Stimulated activated CD4-positive, alpha-beta T cell treated with anti-CD3 and anti-CD28 coated beads, TNF-alpha, amount 100 ng/mL, for 48 hours (primary cell): ENCODE data around the gene AKT3.

ENCODE experiments used
- DNase-seq, 3 donors: peaks; one replicate each; pipeline ENCODE4 v3.0.0-alpha.2; 2020; ENCODE audit warnings: low read depth in 3 of 3

Gene AKT3

DNA sequence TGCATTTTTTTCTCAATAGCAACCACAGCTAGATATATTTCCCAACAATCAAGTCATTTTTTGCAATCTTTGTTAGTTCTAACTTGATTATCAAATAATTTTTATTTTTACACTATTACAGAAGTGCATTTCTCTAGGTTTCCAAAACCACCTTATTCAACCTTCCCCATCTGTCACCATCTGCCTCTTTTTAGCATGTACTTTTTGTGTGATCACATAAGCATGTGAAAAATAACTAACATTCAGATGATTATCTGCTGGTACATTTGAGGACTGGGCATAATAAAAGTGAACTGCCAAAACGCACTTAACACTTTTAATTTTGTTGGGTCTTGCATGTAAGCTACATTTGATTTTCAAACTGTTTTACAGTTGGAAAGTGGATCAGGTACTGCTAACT, 291.5 kb downstream of the AKT3 start:
- DNase-seq, result no peak

DNA sequence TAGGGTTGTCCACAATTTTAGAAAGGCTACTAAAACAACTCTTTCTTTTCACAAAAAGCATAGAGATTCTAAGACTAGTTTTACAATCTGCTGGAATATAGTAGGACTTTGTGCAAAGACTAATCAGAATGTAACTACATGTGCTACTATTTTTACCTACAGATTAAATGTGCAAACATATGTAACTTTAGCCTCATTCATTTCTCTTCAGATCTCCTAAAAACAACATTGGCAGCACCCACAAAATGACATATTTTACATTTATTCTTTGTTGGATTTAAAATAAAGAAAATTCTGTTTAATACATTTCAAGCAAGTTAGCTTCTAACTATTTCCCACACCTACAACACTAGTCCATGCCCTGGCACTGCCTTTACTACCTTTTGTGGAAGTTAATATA, 292.2 kb downstream of the AKT3 start:
- no peak for DNase-seq

DNA sequence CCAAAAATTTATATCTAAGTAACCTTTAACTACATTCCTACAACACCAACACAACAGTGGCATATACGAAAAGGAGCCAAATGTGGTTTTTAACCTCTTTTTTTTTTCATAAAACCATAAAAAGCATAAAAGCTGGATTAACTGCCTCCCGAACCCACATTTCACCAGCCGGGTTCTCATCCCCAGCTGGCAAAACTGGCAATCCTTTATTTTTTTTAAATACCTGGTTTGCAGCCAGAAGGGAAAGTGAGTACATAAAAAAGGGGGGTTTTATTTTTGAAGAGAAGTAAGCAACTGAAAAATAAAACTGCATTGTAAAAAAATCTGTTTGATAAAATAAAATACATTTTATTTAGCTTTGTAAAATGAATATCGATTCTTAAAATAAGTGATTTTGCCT, 295.4 kb downstream of the AKT3 start:
- DNase-seq, result no peak

DNA sequence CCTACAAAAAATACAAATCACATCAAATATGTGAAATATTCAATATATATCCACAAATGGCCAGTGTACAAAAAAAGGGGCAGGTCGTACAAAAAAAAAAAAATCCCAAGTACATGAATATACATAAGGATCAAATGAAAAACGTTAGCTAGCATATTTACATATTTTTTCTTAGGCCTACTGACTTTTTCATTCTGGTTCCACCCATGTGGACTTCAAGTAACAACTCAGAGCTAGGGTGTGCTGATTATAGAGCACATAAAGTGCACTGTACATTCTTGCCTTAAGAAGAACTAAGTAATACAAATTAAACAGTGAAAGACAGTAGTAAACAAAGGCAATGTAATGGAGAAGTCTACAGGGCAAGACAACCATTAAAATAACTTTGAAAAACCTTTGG, 297.0 kb downstream of the AKT3 start:
- no peak for DNase-seq

DNA sequence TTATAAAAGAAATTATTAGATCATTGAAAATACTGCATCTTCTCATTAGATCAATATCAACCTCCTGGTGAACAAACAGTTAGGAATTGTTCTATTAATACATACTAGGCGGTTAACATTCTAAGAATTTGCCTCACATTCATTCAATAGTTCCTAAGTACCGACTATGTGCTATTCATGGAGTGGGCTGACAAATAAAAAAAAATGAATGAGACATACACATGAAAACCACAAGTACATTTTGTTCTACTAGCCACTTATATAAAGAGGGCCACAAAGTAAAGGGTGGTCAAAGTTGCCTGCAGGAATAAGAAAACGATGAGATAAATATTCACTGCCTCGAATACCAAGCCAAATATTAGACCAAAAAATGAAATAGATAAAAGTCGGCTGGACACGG, 299.8 kb downstream of the AKT3 start:
- DNase-seq, result no peak

DNA sequence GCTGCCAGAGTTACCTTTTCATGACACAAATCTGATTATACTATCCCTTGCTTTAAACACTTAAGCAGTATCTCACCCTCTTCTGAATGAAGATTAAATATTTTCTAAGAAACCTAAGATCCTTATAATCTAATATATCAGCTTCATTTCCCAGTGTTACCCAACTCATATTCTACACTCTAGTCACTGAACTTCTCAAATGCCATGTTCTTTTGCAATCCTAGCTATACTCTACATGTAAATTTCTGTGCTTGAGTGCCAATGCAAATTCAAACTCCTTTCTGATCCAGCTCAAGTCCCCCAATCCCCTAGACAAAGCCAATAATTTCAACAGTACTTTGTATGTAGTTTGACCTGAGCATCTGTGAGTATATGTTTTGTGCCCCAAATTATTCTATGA, 300.3 kb downstream of the AKT3 start:
- DNase-seq, result no peak

DNA sequence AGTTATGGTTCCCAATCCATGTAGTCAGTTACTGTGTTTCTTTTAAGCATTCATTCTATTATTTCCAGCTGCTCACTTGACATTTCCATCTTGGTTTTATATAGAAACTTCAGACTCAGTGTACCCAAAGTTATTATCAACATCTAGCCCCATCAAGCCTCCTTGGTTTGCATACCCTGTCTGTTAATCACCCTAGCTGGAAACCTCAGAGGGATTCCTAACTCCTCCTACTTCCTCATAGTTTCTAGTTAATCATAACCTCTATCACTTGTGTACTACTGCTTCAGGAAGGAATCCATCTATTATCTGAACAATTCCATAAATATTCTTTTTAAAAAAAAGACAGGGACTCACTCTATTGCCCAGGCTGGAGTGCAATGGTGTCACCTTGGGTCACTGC, 300.9 kb downstream of the AKT3 start:
- DNase-seq, result no peak

DNA sequence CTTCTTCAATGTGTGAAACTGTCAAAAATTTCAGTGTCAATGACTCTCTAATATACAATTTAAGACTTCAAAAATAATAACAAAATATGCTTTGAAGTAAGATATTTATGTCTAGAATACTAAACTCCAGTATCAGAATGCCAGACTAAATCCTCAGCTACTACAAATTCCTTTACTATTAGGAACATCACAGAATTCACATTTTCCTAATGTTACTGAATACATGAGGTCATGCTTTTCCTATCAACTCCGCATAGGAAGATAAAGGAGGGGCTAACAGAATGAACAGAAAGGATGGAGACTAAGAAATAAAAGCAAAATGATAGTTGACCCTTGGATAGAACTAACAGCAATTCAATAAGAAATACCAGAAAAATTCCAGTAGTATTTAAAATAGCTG, 301.5 kb downstream of the AKT3 start:
- no peak for DNase-seq

DNA sequence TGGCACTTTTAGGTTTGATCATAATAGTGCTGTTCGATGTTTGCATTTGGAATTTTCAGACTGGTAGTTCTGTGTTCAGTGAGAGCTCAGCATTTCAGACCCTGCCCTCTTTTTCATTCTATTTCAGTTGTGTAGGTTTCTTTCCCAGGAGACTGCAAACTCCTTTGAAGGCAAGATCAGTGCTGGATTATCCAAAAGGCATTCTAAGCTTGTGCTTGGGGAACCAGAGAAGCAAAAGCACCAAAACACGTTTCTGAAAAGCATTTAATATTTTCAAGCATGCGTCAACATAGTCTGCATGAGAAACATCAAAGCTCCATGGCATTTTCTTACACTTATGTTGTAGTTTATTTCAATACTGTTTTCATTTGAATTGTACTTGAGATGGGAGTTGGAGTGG, 302.2 kb downstream of the AKT3 start:
- no peak for DNase-seq

DNA sequence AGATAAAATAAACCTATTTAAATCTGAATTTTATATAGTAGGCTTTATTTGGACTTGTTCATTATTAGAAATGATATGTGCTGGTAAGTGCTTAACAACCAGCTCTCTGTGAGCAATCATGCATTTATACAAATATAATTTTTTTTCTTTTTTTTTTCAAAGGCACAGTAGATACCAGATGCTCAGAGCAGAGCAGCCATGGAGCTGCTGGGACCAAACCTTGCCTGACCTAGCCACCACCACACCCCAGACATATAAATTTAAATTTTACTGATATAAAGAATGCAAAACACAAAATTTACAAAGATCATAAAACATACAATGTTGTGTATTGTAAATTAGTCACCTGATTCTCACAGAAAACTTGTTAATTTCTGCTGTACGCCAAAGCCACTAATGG, 303.6 kb downstream of the AKT3 start:
- no peak for DNase-seq

DNA sequence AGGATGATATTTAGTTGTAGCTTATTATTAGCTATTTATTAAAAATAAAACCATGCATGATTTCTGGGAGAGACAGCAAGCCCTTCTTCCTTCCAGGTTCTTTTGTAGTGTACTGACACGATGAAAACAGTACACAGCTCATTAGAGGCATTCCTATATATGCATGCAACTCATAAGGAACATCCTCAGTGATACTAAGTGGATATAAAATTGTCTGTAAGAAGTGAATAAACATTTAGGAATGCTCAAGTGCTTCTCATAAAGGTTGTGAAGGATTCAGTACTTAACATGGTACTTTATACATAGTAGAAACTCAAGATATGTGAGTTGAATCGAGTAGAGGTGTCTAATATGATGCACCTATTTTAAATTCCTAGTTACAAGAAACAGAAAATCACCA, 306.5 kb downstream of the AKT3 start:
- no peak for DNase-seq

DNA sequence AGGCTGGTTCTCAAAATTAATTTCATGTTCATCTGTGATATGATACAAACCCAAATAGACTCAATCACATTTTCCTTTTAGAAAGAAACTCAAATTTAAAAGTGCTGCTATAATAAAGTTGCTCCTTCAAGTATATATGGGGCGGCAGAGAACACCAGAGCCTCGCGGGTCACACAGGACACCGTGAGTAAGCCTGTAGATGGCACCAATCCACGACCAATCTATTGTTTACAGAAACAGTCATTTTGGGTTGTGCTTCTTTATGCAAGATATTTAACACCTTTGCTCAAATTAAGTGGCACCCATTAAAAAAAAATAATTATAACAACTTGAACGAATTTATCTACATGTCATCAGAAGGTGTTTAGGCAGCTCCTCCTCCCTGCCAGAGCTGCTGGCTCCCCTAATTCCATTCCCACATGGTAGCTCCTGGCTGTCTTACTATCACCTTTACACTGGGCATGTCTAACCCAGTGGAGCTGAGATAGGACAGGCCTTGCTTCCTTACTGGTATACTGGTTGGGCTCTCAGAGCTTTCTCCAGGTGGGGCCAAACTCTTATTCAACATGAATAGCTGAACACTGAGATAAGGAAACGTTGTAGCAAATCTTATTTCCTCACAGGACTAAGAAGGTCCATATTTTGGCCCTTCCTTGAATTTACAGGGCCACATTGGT, 307.2 kb downstream of the AKT3 start:
- DNase-seq, result no peak

DNA sequence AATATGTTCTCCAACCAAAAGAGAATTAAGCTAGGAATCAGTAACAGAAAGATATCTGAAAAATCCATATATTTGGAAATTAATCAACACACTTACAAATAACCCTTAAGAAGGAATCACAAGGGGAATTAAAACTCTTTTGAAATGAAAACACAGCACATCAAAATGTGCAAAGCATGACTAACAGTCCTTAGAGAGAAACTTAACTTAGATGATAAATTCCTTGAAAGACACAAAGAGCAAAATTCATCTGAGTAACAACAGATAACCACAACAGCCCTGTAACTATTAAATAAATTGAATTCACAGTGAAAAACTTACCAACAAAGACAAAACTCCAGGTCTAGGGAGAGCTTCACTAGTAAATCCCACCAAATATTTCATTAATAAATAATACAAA, 310.4 kb downstream of the AKT3 start:
- no peak for DNase-seq

DNA sequence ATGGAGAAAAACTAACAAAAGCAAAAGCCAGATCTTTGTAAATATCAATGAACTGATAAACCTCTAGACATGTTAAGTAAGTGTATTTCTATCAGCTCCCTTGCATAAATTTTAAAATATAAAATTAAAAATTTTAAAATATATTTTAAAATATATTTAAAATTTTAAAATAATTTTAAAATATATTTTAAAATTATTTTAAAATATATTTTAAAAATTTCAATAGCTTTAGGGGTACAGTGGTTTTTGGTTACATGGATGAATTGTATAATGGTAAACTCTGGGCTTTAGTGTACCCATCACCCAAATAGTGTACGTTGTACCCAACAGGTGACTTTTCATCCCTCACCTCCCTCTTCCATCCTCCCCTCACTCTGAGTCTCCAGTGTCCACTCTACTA, 315.0 kb downstream of the AKT3 start:
- DNase-seq, result no peak

DNA sequence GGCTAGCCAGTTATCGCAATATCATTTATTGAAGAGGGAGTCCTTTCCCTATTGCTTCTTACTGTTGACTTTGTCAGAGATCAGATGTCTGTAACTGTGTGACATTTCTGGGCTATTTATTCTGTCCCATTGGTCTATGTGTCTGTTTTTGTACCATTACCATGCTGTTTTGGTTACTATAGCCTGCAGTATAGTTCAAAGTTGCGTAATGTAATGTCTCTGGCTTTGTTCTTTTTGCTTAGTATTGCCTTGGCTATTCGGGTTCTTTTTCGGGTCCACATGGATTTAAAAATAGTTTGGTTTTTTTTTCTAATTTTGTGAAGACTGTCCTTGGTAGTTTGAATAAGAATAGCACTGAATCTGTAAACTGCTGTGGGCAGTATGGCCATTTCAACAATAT, 320.5 kb downstream of the AKT3 start:
- no peak for DNase-seq

DNA sequence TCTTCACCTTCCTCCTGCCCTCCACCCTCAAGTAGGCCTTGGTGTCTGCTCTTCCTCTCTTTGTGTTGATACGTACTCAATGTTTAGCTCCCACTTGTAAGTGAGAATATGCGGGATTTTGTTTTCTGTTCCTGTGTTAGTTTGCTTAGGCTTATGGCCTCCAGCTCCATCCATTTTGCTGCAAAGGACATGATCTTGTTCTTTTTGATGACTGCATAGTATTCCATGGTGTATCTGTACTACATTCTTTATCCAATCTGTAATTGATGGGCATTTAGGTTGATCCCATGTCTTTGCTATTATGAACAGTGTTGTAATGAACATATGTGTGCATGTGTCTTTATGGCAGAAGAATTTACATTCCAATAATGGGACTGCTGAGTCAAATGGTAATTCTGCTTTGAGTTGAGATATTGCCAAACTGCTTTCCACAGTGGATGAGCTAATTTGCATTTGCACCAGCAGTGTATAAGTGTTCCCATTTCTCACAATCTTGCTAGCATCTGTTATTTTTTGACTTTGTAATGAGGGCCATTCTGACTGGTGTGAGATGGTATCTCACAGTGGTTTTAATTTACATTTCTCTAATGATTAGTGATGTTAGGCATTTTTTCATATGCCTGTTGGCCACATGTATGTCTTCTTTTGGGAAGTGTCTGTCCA, 321.5 kb downstream of the AKT3 start:
- no peak for DNase-seq

DNA sequence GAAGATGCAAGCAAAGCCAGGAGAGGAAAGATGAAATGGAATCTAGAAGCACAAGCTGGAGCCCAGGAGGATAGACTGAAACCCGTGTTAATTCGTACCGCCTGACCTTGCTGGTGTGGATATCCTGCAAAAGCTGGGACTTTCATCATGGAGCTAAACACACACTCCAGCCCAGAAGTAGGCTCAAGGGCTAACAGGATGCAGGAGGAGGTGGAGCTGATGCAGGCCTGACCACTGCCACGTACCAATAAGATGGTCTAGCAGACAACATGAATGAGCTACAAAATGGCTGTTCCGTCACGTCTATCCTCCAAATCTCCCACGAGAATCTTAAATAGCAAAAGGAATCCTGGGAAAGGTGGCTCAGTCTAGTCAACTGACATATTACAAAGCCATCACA, 323.9 kb downstream of the AKT3 start:
- DNase-seq, result no peak

DNA sequence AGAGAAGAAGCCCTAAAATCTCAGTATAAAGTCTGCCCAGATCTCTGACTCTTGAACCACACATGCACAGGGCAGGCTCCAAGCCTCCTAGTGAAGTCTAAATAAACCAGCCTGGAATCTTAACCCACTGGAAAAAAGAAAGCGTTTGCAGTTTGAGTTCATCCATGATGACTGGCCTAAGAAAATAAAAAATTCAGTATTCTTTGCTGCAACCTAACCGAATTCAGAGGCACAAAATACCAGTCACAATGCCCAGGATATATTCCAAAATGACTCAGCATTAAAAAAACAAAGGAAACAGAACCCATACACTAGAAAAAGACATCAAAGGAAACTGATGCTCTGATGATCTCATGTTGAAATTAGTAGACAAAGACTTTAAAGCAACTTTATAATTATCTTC, 325.0 kb downstream of the AKT3 start:
- DNase-seq, result no peak

DNA sequence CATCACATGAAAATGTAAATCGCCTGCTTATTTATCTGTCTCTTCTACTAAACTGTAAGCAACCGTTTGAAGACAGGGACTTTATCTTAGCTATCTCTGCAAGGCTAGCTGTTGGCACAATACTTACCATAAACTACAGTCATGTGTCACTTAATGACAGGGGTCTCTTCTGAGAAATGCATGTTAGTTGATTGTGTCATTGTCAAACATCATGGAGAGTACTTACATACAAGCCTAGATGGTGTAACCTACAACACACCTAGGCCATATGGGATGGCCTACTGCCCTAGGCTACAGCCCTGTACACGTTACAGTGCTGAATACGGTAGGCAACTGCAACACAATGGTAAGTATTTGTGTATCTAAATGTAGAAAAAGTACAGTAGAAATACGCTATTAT, 326.3 kb downstream of the AKT3 start:
- no peak for DNase-seq

DNA sequence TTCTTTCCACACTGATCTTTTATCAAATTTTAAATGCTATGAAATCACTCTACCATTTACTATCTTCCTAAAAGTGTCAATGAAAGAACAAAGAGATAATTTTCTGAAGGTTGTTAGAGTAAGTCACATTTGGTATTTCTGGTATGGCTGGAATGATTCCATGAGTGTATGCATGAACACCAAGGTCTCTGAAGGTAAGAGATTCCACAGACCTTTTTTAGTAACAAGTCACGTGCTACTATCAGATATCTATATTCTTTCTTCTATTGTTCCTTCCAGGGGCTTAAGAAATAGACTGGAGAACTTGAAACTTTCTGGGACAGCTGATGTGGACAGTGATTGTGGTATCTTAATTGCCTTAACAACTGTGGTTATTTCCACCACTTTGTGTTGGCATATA, 329.2 kb downstream of the AKT3 start:
- DNase-seq, result no peak

DNA sequence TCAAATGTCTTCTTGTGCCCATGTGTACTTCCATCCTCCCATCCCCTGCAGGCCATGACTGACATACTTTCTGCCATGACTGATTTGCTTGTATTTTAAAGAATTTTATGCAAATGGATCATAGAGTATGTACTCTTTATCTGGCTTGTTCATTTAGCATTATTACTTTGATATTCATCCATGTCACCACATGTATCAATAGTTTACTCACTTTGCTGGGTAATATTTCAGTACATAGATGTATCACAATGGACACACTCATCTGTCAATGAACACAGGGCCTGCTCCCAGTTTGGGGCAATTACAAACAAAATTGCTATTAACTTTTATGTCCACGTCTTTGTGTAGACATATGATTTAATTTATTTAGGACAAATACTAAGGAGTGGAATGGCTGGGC, 335.1 kb downstream of the AKT3 start:
- DNase-seq, result no peak

DNA sequence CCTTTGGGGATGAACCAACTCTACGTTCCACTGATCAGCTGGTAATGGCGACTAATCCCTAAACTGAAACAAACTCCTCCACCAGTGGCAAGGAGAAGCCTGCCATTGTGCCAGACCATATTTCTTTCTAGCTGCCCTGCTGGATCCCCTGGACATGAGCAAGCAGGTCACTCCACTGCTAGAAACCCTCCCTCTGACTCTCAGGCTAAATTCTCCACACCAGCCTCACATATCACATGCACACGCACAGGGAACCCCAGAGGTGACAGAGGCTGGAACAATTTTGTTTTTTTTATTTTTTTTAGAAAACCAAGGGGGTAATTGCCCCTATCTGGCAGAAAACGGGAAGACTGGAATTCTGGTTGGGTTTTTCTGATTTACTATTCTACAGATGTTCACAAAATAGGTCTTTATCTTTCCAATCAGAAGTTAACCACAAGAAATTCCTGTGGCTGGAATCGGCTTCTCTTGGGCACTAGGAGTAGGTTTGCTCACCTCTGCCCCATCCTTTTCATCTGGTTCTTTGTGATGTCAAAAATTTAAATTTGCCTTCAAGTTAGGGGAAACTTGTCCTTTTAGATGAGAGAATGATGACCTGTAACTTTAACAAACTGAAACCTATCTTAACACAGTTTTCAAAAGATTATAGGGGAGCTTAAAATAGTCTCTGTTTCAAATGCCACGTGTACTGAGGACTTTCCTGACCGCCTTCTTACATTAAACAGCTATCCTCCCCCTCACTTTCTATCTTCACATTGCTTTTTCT, 336.1 kb downstream of the AKT3 start:
- DNase-seq, result no peak

DNA sequence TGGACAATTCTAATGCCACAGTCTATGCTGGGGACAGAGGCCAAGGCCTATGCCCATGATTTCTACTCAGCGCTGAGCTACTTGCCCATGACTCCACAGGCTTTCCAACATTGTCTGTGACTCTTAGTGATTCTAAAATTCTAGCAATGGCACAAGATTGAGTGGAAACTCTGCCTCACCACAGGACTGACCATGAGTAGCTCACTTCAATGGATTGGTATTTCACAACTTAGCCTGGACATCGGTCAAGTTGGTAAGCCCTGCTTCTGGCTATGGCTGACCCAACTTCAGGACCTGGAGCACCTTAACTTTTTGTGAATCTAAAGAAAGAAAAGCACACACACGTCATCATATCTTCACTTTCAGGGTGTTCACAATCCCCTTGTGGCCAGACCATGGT, 339.1 kb downstream of the AKT3 start:
- no peak for DNase-seq
